ENCODE measurements around the gene BRD1.

BRD1 gene

DNA sequence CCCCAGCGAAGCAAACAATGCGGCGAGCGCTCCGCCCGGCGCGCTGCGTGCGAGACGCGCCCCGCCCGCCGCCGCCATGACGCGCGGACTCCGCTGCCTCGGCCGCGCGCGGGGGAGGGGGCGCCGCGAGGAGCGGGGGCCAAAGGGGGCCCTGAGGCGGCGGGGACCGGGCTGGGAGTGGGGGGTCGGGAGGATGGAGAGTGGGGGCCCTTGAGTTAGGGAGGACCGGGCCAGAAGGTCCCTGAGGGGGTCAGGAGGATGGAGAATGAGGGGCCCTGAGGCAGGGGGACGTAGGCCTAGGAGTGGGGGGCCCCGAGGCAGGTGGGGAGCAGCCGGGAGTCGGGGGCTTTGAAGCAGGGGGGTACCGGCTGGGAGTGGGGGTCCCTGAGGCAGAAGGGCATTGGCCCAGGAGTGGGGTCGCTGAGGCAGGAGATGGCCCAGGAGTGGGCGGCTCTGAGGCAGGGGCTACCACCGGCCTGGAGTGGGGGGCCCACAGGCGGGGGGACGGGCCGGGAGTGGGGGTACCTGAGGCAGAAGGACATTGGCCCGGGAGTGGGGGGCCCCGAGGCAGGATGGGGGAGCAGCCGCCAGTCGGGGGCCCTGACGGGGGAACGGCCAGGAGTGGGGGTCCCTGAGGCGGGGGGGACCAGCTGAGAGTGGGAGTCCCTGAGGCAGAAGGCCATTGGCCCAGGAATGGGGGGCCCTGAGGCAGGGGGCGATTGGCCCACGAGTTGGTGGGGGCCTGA, at the start of gene BRD1:
Gene BRD1, minus strand, starts transcription at position 21 of the 746 bp plus-strand sequence. CDS start 3,556 bp downstream, outside the sequence.
- Histone ChIP-seq H3K27me3 (ENCODE audit: control insufficient read depth, insufficient read depth, low read length) (no peaks in the 10 kb centered on the region), H3K9me3 (ENCODE audit: control insufficient read depth, insufficient read depth, low read length) (peaks cover 15% of the 10 kb centered on the region), H3K4me1 (ENCODE audit: control insufficient read depth, insufficient read depth, low read length) (peaks cover 7% of the 10 kb centered on the region), H3K4me3 (ENCODE audit: low read depth, low read length) (peak within 1 kb of the TSS; percentile 79), H3K36me3 (ENCODE audit: control insufficient read depth, insufficient read depth, low read length) (peaks cover 18% of the 10 kb centered on the region), H3K9ac (ENCODE audit: low read depth, low read length) (peak within 1 kb of the TSS; percentile 61), H3K27ac (ENCODE audit: low read depth, low read length) (no peak within 1 kb of the TSS)

DNA sequence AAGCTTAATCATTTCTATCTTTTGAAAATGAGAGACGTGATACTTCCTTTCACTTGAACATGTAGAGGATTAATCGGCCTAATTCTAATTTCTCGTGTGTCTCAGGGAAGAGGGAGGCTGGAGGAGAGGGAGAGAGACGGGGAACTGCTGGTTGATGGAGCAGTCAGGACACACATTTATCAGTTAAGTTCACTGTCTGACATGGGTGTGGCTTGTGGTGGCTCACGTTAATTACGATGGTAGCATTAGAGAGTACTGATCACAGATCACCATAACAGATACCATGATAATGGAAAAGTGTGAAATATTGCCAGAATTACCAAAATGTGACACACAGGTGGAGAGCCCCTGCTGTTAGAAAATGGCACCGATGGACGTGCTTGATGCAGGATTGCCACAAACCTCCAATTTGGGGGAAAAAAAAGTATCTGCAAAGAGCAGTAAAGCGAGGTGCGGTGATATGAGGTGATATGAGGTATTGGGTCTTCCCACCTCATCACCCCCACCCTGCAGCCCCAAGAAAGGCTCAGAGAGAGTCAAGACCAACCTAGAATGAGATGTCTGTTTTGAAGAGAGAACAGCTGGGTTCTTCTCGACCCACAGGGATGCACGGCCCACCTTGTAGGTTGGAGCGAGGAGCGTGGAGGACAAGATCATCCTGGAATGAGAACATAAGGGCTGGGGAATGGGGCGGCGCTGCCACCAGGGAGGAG, 45.7 kb upstream of the BRD1 start:
- H3K9me3 ChIP-seq (ENCODE audit: control insufficient read depth, insufficient read depth, low read length), result peaks cover 6% of the 10 kb centered on the region; the same call in 1 of the 2 replicates
- H3K4me1 ChIP-seq (ENCODE audit: control insufficient read depth, insufficient read depth, low read length), result no peaks in the 10 kb centered on the region
- H3K27me3 ChIP-seq (ENCODE audit: control insufficient read depth, insufficient read depth, low read length), result no peaks in the 10 kb centered on the region
- 0 out of 2 replicates have a peak, but pooled peaks cover 2% of the 10 kb centered on the region for H3K36me3 ChIP-seq (ENCODE audit: control insufficient read depth, insufficient read depth, low read length)
- H3K27ac ChIP-seq (ENCODE audit: low read depth, low read length), result no peak overlapping the region
- H3K9ac ChIP-seq (ENCODE audit: low read depth, low read length), result no peak overlapping the region
- H3K4me3 ChIP-seq (ENCODE audit: low read depth, low read length), result no peak overlapping the region

DNA sequence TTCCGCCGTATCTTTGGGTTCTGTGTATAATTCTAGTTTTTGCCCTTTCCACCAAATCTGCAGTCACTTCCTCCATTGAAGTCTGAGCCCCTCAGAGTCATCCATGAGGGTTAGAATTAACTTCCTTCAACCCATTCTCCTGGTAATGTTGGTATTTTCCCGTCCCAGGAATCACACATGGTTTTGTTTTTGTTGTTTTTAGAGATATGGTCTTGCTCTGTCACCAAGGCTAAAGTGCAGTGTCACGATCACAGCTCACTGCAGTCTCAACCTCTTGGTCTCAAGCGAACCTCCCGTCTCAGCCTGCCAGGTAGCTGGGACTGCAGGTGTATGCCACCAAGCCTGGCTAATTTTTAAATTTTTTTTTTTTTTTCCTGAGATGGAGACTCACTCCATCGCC, 44.7 kb upstream of the BRD1 start:
- Histone ChIP-seq H3K36me3 (ENCODE audit: control insufficient read depth, insufficient read depth, low read length) (no peaks in the 10 kb centered on the region; the same call in 1 of the 2 replicates), H3K4me3 (ENCODE audit: low read depth, low read length) (no peak overlapping the region), H3K4me1 (ENCODE audit: control insufficient read depth, insufficient read depth, low read length) (no peaks in the 10 kb centered on the region), H3K9me3 (ENCODE audit: control insufficient read depth, insufficient read depth, low read length) (peaks cover 6% of the 10 kb centered on the region; the same call in 1 of the 2 replicates), H3K27me3 (ENCODE audit: control insufficient read depth, insufficient read depth, low read length) (no peaks in the 10 kb centered on the region), H3K27ac (ENCODE audit: low read depth, low read length) (no peak overlapping the region), H3K9ac (ENCODE audit: low read depth, low read length) (no peak overlapping the region)

DNA sequence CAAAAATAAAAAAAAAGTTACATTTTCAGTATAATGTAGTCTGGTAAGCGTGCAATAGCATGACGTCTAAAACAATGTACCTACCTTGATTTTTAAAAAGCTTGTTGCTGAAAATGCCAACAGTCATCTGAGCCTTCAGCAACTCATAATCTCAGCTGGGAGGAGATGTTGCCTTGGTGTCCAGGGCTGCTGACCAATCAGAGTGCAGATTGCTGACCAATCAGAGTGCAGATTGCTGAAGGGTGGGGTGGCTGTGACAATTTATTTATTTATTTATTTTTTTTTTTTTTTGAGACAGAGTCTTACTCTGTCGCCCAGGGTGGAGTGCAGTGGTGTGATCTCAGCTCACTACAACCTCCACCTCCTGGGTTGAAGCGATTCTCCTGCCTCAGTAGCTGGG, 43.8 kb upstream of the BRD1 start:
- Histone ChIP-seq H3K36me3 (ENCODE audit: control insufficient read depth, insufficient read depth, low read length) (no peaks in the 10 kb centered on the region; the same call in 1 of the 2 replicates), H3K9ac (ENCODE audit: low read depth, low read length) (no peak overlapping the region), H3K4me1 (ENCODE audit: control insufficient read depth, insufficient read depth, low read length) (0 out of 2 replicates have a peak, but pooled peaks cover 5% of the 10 kb centered on the region), H3K27ac (ENCODE audit: low read depth, low read length) (no peak overlapping the region), H3K27me3 (ENCODE audit: control insufficient read depth, insufficient read depth, low read length) (no peaks in the 10 kb centered on the region), H3K4me3 (ENCODE audit: low read depth, low read length) (no peak overlapping the region), H3K9me3 (ENCODE audit: control insufficient read depth, insufficient read depth, low read length) (peaks cover 6% of the 10 kb centered on the region; the same call in 1 of the 2 replicates)

DNA sequence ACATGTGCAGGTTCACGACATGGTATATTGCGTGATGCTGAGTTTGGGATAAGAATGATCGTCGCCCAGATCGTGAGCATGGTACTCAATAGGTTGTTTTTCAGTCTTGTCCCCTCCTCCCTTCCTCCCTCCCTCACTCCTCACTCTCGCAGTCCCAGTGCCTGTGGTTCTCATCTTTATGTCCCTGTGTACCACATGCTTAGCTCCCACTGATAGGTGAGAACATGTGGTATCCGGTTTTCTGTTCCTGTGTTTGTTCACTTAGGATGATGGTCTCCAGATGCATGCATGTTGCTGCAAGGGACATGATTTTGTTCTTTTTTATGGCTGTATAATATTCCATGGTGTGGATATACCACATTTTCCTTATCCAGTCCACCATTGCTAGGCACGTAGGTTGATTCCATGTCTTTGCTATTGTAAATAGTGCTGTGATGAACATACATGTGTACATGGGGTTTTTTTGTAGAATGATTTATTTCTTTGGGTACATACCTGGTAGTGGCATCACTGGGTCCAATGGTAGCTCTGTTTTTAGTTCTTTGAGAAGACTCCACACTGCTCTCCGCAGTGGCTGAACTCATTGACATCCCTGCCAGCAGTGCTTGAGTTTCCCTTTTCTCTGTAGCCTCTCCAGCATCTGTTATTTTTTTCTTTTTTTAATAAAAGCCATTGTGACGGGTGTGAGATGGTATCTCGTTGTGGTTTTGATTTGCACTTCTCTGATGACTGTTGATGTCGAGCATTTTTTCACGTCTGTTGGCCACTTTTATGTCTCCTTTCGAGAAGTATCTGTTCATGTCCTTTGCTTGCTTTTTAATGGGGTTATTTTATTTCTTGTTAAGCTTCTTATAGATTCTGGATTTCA, 42.4 kb upstream of the BRD1 start:
- Histone ChIP-seq H3K4me1 (ENCODE audit: control insufficient read depth, insufficient read depth, low read length) (0 out of 2 replicates have a peak, but pooled peaks cover 5% of the 10 kb centered on the region), H3K27me3 (ENCODE audit: control insufficient read depth, insufficient read depth, low read length) (no peaks in the 10 kb centered on the region), H3K9ac (ENCODE audit: low read depth, low read length) (no peak overlapping the region), H3K4me3 (ENCODE audit: low read depth, low read length) (no peak overlapping the region), H3K27ac (ENCODE audit: low read depth, low read length) (no peak overlapping the region), H3K36me3 (ENCODE audit: control insufficient read depth, insufficient read depth, low read length) (no peaks in the 10 kb centered on the region; the same call in 1 of the 2 replicates), H3K9me3 (ENCODE audit: control insufficient read depth, insufficient read depth, low read length) (peaks cover 11% of the 10 kb centered on the region; the same call in 1 of the 2 replicates)

DNA sequence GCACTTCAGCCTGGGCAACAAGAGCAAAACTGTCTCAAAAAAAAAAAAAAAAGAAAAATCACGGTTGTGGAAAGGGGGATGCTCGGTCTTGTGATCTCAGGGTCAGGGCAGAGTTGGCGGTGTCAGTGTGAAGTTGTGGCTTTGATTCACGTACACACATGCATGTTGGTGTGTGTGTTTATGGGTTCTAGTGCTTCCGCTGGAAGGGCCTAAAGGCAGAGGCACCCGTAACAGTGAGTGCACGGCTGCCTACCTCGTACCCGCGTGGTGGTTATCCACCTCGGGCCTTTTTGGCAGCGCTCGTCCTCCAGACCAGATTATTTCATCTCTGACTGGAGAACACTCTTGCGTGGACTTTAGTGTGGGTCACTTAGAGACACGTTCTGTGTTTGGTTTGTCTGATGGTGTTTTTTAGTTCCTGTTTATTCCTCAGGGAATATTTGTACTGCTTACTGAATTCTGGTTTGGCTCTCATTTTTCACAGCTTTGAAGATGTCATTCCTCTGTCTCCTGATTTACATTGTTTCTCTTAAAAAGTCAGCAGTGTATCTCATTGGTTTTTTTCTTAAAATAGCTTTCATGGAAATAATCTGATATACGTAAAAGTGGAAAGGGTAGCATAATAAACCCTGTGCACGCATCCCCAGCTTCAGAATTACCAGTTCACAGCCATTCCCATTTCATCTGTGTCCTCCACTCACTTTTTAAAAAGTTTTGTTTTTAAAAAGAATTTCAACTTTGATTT, 41.6 kb upstream of the BRD1 start:
- H3K9me3 ChIP-seq (ENCODE audit: control insufficient read depth, insufficient read depth, low read length), result peaks cover 11% of the 10 kb centered on the region; the same call in 1 of the 2 replicates
- H3K4me3 ChIP-seq (ENCODE audit: low read depth, low read length), result no peak overlapping the region
- H3K36me3 ChIP-seq (ENCODE audit: control insufficient read depth, insufficient read depth, low read length), result no peaks in the 10 kb centered on the region; the same call in 1 of the 2 replicates
- 0 out of 2 replicates have a peak, but pooled peaks cover 5% of the 10 kb centered on the region for H3K4me1 ChIP-seq (ENCODE audit: control insufficient read depth, insufficient read depth, low read length)
- no peak overlapping the region for H3K27ac ChIP-seq (ENCODE audit: low read depth, low read length)
- H3K9ac ChIP-seq (ENCODE audit: low read depth, low read length), result no peak overlapping the region
- no peaks in the 10 kb centered on the region for H3K27me3 ChIP-seq (ENCODE audit: control insufficient read depth, insufficient read depth, low read length)

DNA sequence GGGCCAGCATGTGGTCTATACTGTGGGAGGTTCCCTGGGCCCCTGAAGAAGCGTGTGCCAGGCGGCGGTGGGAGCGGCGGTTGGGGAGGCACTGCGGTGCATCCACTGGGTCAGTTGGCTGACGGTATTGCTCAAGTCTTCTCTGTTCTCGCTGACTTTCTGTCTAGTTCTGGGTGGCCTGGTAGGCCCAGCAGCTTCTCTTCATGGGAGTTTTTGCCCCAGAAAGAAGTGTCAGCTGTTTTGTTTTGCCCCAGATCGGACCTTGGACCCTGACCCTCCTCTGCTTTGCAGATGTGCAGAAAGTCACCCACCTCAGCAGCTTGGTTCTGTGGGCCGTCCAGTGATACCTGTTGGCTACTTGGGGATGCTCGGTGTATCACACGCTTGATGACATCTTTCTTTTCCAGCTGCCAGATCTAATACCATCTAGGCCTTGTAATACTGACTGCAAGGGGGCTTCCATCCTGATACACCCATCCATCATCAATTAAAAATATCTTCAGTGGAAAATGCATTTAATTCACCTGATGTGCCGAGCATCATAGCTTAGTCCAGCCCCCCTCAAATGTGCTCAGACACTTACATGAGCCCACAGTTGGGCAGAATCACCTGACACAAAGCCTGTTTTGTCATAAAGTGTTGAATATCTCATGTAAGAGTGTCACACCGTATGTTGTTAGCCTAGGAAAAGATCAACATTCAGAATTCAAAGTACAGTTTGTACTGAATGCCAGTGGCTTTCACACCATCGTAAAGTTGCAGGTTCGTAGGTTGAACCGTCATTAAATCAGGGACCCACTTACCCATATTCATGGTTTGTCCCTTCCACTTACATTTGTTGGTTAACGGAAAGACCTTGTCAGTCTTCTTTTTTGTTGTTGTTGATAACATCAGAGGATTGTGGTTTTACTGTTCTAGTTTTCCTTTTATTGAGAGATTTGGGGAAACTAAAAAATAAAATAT, 39.9 kb upstream of the BRD1 start:
- Histone ChIP-seq H3K27ac (ENCODE audit: low read depth, low read length) (no peak overlapping the region), H3K4me3 (ENCODE audit: low read depth, low read length) (no peak overlapping the region), H3K27me3 (ENCODE audit: control insufficient read depth, insufficient read depth, low read length) (no peaks in the 10 kb centered on the region), H3K9ac (ENCODE audit: low read depth, low read length) (no peak overlapping the region), H3K36me3 (ENCODE audit: control insufficient read depth, insufficient read depth, low read length) (no peaks in the 10 kb centered on the region; the same call in 1 of the 2 replicates), H3K9me3 (ENCODE audit: control insufficient read depth, insufficient read depth, low read length) (peaks cover 11% of the 10 kb centered on the region; the same call in 1 of the 2 replicates), H3K4me1 (ENCODE audit: control insufficient read depth, insufficient read depth, low read length) (0 out of 2 replicates have a peak, but pooled peaks cover 5% of the 10 kb centered on the region)

DNA sequence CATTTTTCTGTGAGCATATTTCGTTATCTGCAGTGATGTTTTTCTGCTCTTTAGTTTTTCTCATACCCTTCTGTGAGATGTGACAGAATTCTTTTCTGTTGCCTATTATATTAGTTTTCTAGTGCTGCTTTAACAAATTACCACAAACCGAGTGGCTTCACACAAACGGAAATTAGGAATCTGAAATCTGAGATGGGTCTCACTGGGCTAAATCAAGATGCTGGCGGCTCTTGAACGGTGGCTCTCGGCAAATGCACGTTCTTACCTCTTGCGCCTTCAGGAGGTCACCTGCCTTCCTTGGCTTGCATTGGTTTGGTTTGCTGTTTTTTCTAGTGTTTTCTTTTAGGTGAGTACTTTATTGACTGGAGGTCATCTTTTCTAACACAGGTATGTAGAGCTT, 39.0 kb upstream of the BRD1 start:
- no peak overlapping the region for H3K9ac ChIP-seq (ENCODE audit: low read depth, low read length)
- no peak overlapping the region for H3K4me3 ChIP-seq (ENCODE audit: low read depth, low read length)
- no peaks in the 10 kb centered on the region for H3K27me3 ChIP-seq (ENCODE audit: control insufficient read depth, insufficient read depth, low read length)
- no peak overlapping the region for H3K27ac ChIP-seq (ENCODE audit: low read depth, low read length)
- peaks cover 11% of the 10 kb centered on the region; the same call in 1 of the 2 replicates for H3K9me3 ChIP-seq (ENCODE audit: control insufficient read depth, insufficient read depth, low read length)
- 0 out of 2 replicates have a peak, but pooled peaks cover 5% of the 10 kb centered on the region for H3K4me1 ChIP-seq (ENCODE audit: control insufficient read depth, insufficient read depth, low read length)
- H3K36me3 ChIP-seq (ENCODE audit: control insufficient read depth, insufficient read depth, low read length), result no peaks in the 10 kb centered on the region; the same call in 1 of the 2 replicates

DNA sequence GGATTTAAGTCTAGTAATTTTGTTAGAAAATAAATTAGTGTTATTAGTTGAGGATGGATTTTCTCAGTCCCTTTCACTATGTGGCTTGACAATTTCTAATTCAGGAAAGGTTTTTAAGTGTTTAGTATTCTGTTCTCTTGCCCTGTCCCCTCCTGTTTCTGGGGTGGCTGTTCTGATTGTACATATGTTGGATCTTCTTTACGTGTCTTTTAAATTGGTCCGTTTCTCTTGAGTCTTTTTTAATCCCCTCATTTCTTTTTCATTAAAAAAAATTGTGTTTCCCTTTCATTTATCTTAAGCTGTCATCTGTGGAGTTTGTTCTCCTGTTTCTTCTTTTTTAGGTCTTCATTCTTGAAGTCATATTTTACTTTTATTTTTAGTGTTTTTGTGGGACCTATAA, 38.5 kb upstream of the BRD1 start:
- no peak overlapping the region for H3K4me3 ChIP-seq (ENCODE audit: low read depth, low read length)
- H3K27me3 ChIP-seq (ENCODE audit: control insufficient read depth, insufficient read depth, low read length), result no peaks in the 10 kb centered on the region
- H3K27ac ChIP-seq (ENCODE audit: low read depth, low read length), result no peak overlapping the region
- 0 out of 2 replicates have a peak, but pooled peaks cover 5% of the 10 kb centered on the region for H3K4me1 ChIP-seq (ENCODE audit: control insufficient read depth, insufficient read depth, low read length)
- H3K9me3 ChIP-seq (ENCODE audit: control insufficient read depth, insufficient read depth, low read length), result peaks cover 11% of the 10 kb centered on the region; the same call in 1 of the 2 replicates
- no peak overlapping the region for H3K9ac ChIP-seq (ENCODE audit: low read depth, low read length)
- H3K36me3 ChIP-seq (ENCODE audit: control insufficient read depth, insufficient read depth, low read length), result no peaks in the 10 kb centered on the region; the same call in 1 of the 2 replicates

All from HUES48 (cell line).